Body of pancreas (tissue), 4 donors: Measurements from ENCODE around the gene KRTAP4-5. TPM values are rescaled to one million over a fixed set of nuclear protein-coding genes. Genes with fewer than 3 reads are reported as not detected.
"Not testable (repeated sequence)": the region's sequence is repeated elsewhere in the genome, so short reads cannot be mapped to it uniquely, and the experiment has no call there.

ENCODE experiments used
- ATAC-seq: fragments of 150-250 bp; one replicate; pipeline ENCODE4 v1.9.1; 2016
- DNase-seq, 4 donors: peaks; one replicate each; pipeline ENCODE4 v3.0.0-alpha.2; 2019
- H3K27ac ChIP-seq, 4 donors: fragments of 200-600 bp; sonication (generic); 1 replicate in 3 of 4; 2 replicates in 1 of 4; pipeline versions ENCODE4 v1.5.1 to v1.6.1; 2016 to 2019; ENCODE audit warnings: mild to moderate bottlenecking in 1 of 4, mixed read lengths in 1 of 4, moderate library complexity in 1 of 4
- H3K27me3 ChIP-seq, 2 donors: fragments of 200-600 bp; sonication (generic); one replicate each; pipeline ENCODE4 v1.6.0; 2016; ENCODE audit warnings: mild to moderate bottlenecking in 1 of 2
- H3K36me3 ChIP-seq, 2 donors: fragments of 200-600 bp; sonication (generic); replicated peaks in 1 of 2; 2 replicates each; pipeline ENCODE4 v1.5.1; 2016; ENCODE audit warnings: low read depth in 2 of 2; ENCODE audit not compliant: insufficient read depth in 1 of 2
- H3K4me1 ChIP-seq: fragments of 200-600 bp; sonication (generic); one replicate; pipeline ENCODE4 v1.6.0; 2016
- H3K4me3 ChIP-seq, 2 donors: fragments of 200-600 bp; sonication (generic); 1 replicate in 1 of 2; 2 replicates in 1 of 2; pipeline ENCODE4 v1.5.1; 2016 to 2019
- H3K9me3 ChIP-seq, 3 donors: fragments of 200-600 bp; sonication (generic); 1 replicate in 2 of 3; 2 replicates in 1 of 3; pipeline ENCODE4 v1.5.1; 2016
- POLR2A ChIP-seq, 3 donors: fragments of 450-650 bp; IDR thresholded peaks; one replicate each; pipeline ENCODE4 v1.6.1; 2016; ENCODE audit warnings: antibody characterized with exemption in 3 of 3, mild to moderate bottlenecking in 2 of 3
- WGBS, 2 donors: methylation state at CpG; one replicate each; pipeline ENCODE4 v1.1.5; 2017; 5-methylcytosine and 5-hydroxymethylcytosine counted together
- intact Hi-C: fragments of 100-400 bp; cut with DNase I; formaldehyde crosslinking; loops from one replicate; pipeline ENCODE4 v1.15.1; 2023
- total RNA-seq, 2 donors: library from RNA; depleted of rRNA; stranded (reverse); fragments of >200 nt; gene quantifications; one replicate each; pipeline ENCODE4 v1.1.0, GENCODE V29; 2016
- TF ChIP-seq, protein P1 (sequence below), 7 experiments: fragments of 450-650 bp in 4 of 7; fragments of 200-600 bp in 3 of 7; sonication (generic) in 3 of 7; IDR thresholded peaks; one replicate each; pipeline ENCODE4 v1.5.1; 2016 to 2019; ENCODE audit warnings: antibody characterized with exemption in 7 of 7

KRTAP4-5 gene
- total RNA-seq, 2 donors from 2014 or later: not detected

- no peak overlapping the region for H3K4me3 ChIP-seq
- intact Hi-C loops: no loop called here
- 53 to 60% methylated on average over 7 of the region's 7 CpGs for WGBS, 2 donors
- H3K9me3 ChIP-seq: no peaks in the 10 kb centered on the region
- DNase-seq (no peak), ATAC-seq (no peak)
- no peak overlapping the region for H3K27ac ChIP-seq
- no peaks in the 10 kb centered on the region for H3K27me3 ChIP-seq
- H3K36me3 ChIP-seq: no peaks in the 10 kb centered on the region
- no peaks in the 10 kb centered on the region for H3K4me1 ChIP-seq
- TF ChIP-seq POLR2A (IDR thresholded peaks at IDR 0.05): no peak
- TF ChIP-seq, protein P1, sequence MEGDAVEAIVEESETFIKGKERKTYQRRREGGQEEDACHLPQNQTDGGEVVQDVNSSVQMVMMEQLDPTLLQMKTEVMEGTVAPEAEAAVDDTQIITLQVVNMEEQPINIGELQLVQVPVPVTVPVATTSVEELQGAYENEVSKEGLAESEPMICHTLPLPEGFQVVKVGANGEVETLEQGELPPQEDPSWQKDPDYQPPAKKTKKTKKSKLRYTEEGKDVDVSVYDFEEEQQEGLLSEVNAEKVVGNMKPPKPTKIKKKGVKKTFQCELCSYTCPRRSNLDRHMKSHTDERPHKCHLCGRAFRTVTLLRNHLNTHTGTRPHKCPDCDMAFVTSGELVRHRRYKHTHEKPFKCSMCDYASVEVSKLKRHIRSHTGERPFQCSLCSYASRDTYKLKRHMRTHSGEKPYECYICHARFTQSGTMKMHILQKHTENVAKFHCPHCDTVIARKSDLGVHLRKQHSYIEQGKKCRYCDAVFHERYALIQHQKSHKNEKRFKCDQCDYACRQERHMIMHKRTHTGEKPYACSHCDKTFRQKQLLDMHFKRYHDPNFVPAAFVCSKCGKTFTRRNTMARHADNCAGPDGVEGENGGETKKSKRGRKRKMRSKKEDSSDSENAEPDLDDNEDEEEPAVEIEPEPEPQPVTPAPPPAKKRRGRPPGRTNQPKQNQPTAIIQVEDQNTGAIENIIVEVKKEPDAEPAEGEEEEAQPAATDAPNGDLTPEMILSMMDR (IDR thresholded peaks at IDR 0.05): no peak
Observed at GRCh38 chr17:41163828-41164227, 14.2 kb upstream of the KRTAP4-5 start.

DNA sequence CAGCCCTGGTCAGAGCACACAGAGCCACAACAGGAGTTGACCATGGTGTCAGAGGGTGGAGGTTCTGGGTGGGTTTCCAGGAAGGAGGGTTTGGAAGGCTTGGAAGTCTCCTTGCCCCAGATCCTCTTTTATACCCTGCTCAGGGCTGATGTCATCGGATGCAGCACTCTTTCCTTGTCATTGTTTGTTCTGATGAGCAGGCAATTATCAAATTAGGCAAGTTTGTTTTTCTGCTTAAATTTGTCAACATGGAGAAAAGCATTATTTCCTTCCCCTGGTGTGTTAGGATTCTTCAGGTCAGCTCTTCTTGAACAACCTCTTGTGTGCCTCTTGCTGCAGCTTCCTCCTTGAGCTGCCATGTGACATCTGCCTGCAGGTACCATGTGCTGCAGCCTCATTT is 11.0 kb upstream of the KRTAP4-5 start, which contains the start of gene KRTAP4-4:
Gene KRTAP4-4 (minus strand): TSS at position 101 of the 400 bp plus-strand sequence. CDS start 57 bp downstream, at position 44.
- no peak within 1 kb of the TSS for H3K27ac ChIP-seq

GRCh38 chr17:41160190-41160589 is 10.6 kb upstream of the KRTAP4-5 start:
- H3K27ac ChIP-seq, ATAC-seq, H3K36me3 ChIP-seq, H3K4me3 ChIP-seq, DNase-seq, intact Hi-C loops, H3K4me1 ChIP-seq, H3K9me3 ChIP-seq, H3K27me3 ChIP-seq: not testable (repeated sequence)
- 78 to 80% methylated on average over 2 to 3 of the region's 3 CpGs for WGBS, 2 donors

More for the DNA sequence above, 11.0 kb upstream of the KRTAP4-5 start, which contains the start of gene KRTAP4-4:
- no peak for ATAC-seq
- Histone ChIP-seq H3K36me3 (no peaks in the 10 kb centered on the region), H3K27me3 (no peaks in the 10 kb centered on the region), H3K9me3 (no peaks in the 10 kb centered on the region), H3K4me1 (no peaks in the 10 kb centered on the region), H3K4me3 (no peak within 1 kb of the TSS)
- 61 to 82% methylated on average over 1 of the region's 1 CpG for whole genome bisulfite sequencing, 2 donors
- intact Hi-C loops: no loop called here
- TF ChIP-seq, protein P1 (IDR thresholded peaks at IDR 0.05): no peak
- TF ChIP-seq POLR2A (IDR thresholded peaks at IDR 0.05): no peak
- no peak for DNase-seq

DNA sequence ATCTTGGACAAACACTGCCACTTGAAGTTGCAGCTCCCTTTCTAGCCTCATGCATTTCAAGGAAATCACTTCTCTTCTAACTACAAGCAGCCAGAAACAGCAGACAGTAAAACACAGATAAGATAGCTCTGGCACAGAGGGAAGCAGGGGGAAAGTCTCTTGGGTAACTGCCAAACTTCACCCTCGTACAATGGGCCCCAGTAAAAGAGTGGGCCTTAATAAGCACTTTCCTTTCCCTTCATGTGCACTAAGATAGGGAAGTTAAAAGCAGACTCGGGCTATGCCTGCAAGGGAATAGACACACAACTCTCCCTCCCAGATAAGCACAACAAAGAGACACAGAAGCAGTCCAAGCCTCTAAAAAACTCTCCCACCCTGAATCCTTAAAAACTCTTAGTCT is 4.2 kb upstream of the KRTAP4-5 start:
- no peaks in the 10 kb centered on the region for H3K36me3 ChIP-seq
- TF ChIP-seq POLR2A (IDR thresholded peaks at IDR 0.05): no peak
- TF ChIP-seq, protein P1 (IDR thresholded peaks at IDR 0.05): no peak
- H3K27ac ChIP-seq: no peak overlapping the region
- no peaks in the 10 kb centered on the region for H3K9me3 ChIP-seq
- intact Hi-C loops: no loop called here
- WGBS, 2 donors: 27 to 29% methylated on average over 2 of the region's 2 CpGs
- no peaks in the 10 kb centered on the region for H3K4me1 ChIP-seq
- H3K4me3 ChIP-seq: no peak overlapping the region
- DNase-seq (no peak), ATAC-seq (no peak)
- H3K27me3 ChIP-seq: no peaks in the 10 kb centered on the region

DNA sequence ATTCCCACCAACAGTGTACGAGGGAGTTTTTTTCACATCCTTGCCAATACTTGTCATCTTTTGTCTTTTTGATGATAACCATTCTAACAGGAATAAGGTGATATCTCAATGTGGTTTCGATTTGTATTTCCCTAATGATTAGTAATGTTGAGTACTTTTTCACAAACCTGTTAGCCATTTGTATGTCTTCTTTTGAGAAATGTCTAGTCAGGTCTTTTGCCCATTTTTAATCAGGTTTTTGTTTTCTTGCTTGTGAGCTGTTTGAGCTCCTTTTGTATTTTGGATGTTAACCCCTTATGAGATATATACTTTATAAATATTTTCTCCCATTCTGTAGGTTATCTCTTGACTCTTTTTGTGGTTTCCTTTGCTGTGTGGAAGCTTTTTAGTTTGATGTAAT is 1.9 kb upstream of the KRTAP4-5 start:
- H3K4me3 ChIP-seq: no peak overlapping the region
- no peaks in the 10 kb centered on the region for H3K36me3 ChIP-seq
- intact Hi-C loops: no loop called here
- H3K9me3 ChIP-seq: no peaks in the 10 kb centered on the region
- TF ChIP-seq POLR2A (IDR thresholded peaks at IDR 0.05): no peak
- TF ChIP-seq, protein P1 (IDR thresholded peaks at IDR 0.05): no peak
- H3K27ac ChIP-seq: no peak overlapping the region
- no peaks in the 10 kb centered on the region for H3K4me1 ChIP-seq
- 41 to 47% methylated on average over 2 of the region's 2 CpGs for WGBS, 2 donors
- ATAC-seq: no peak
- no peaks in the 10 kb centered on the region for H3K27me3 ChIP-seq
- DNase-seq: no peak
